Neural cell (in vitro differentiated cells): ENCODE measurements around the gene FOXJ2.

ENCODE experiments used
- POLR2AphosphoS5 ChIP-seq: IDR thresholded peaks from 2 replicates; pipeline ENCODE4 v1.6.1; 2012
- RAD21 ChIP-seq: fragments of 450-650 bp; conservative IDR thresholded peaks from 2 replicates; pipeline ENCODE4 v1.6.1; 2014; ENCODE audit warnings: antibody characterized with exemption, mild to moderate bottlenecking, moderate library complexity
- REST ChIP-seq: IDR thresholded peaks from 2 replicates; pipeline ENCODE4 v1.6.1; 2012; ENCODE audit warnings: borderline replicate concordance

DNA sequence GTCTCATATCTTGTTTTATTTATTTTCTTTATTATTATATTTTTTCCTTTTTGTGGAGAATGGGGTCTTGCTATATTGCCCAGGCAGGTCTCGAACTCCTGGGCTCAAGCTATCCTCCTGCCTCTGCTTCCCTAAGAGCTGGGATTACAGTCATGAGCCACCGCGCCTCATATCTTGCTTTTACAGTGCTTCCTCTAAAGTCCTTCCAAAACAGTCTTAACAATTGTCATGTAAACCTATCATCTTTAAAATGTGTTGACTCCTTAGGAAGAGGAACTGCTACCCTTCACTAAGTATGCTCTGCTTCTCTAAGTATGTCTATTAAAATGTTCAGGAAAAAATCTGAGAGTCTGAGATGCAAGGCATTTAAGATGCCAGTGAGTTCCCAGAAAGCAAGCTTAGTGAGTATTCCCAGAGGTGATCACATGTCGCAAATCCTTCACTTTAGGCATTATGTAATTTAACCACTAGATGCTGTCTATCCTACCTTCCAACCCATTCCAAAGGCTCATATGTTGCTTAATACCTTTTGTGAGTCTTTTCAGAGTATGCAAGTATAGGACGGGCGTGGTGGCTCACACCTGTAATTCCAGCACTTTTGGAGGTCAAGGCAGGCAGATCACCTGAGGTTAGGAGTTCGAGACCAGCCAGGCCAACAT is 19.7 kb upstream of the FOXJ2 start:
- TF ChIP-seq RAD21 (no peak), POLR2AphosphoS5 (no peak), REST (no peak)
